ENCODE data around the gene MACO1.

GRCh38 chr1:25445993-25446538 lies 15.4 kb downstream of the MACO1 start:
- TF ChIP-seq ESRRG (CRISPR knock-in tag; IDR thresholded peaks at IDR 0.05) (no peak), RARB (CRISPR knock-in tag; IDR thresholded peaks at IDR 0.05) (no peak), PPARA (CRISPR knock-in tag; IDR thresholded peaks at IDR 0.05; ENCODE audit: borderline replicate concordance) (no peak), BACH2 (CRISPR knock-in tag; IDR thresholded peaks at IDR 0.05; ENCODE audit: borderline replicate concordance) (no peak), CREB5 (CRISPR knock-in tag; IDR thresholded peaks at IDR 0.05; ENCODE audit: low read depth) (no peak), ZFP30 (CRISPR knock-in tag; IDR thresholded peaks at IDR 0.05) (no peak), ZFP3 (CRISPR knock-in tag; IDR thresholded peaks at IDR 0.05) (no peak), CSRNP3 (CRISPR knock-in tag; IDR thresholded peaks at IDR 0.05) (no peak), ARNTL (CRISPR knock-in tag; IDR thresholded peaks at IDR 0.05; ENCODE audit: borderline replicate concordance, low read depth) (no peak), PATZ1 (CRISPR knock-in tag; IDR thresholded peaks at IDR 0.05; ENCODE audit: borderline replicate concordance) (no peak), POU6F1 (CRISPR knock-in tag; IDR thresholded peaks at IDR 0.05; ENCODE audit: borderline replicate concordance, low read depth) (no peak)

All from SK-N-SH treated with all-trans-retinoic acid at 6 μM for 48 hours (cell line).